Heart left ventricle (tissue), 13 donors: ENCODE data around the gene PLCB1.

ENCODE experiments used
- CTCF ChIP-seq, 12 donors: fragments of 200-600 bp; sonication (generic) in 4 of 12; IDR thresholded peaks; one replicate each; pipeline versions ENCODE4 v1.5.0 to v1.8.0; 2018 to 2022; ENCODE audit warnings: antibody characterized with exemption in 12 of 12, mild to moderate bottlenecking in 5 of 12
- POLR2A ChIP-seq, 2 donors: fragments of 450-650 bp; IDR thresholded peaks; one replicate each; pipeline ENCODE4 v1.6.1; 2017; ENCODE audit warnings: antibody characterized with exemption in 2 of 2, mild to moderate bottlenecking in 2 of 2, moderate library complexity in 2 of 2
- donor health status: ischemic (EF 13 %, LVEDD 7.1; RV severe dilation, severe dysfunction).
- donor health status: DM: no; HTN: yes; CAD: no.
- donor health status: DM: no; HTN: no; CAD: no.
- donor health status: ischemic (EF 25% LVEDD 6.9; RV normal size, moderate dysfunction).
- donor health status: ischemic (EF 25% LVEDD 5.7; RV mildly dilated, moderate dysfunction).
- donor health status: ischemic (EF 35%, LVEDD 5.7; RV mildly dilated, moderate dysfunction).
- donor health status: nonischemic (EF 11% LVEDD 7.7; RV severe dilation, severe dysfunction).
- donor health status: DM: yes; HTN: yes; CAD: no.
- donor health status: PGD.
- donor health status: ischemic (EF 29% LVEDD 5.4; RV normal size, mild dysfunction).
- donor health status: nonischemic (EF 23%, LVEDD 6.1; RV moderate dilation, normal function).

GRCh38 chr20:8215361-8215781 lies 83.3 kb downstream of the PLCB1 start:
- TF ChIP-seq POLR2A (IDR thresholded peaks at IDR 0.05) (no peak), CTCF (IDR thresholded peaks at IDR 0.05) (no peak)
